ENCODE data around the gene ARL4D.

GRCh38 chr17:43430936-43431713 is 32.3 kb downstream of the ARL4D start:
- TF ChIP-seq CTCF (IDR thresholded peaks at IDR 0.05) (no peak), POLR2A (IDR thresholded peaks at IDR 0.05; ENCODE audit: low read depth) (no peak), POLR2AphosphoS5 (IDR thresholded peaks at IDR 0.05) (no peak)
